ENCODE measurements around the gene OLFM3.

OLFM3 gene

GRCh38 chr1:101943237-101943636 is 53.5 kb downstream of the OLFM3 start:
- DNase-seq (ENCODE audit: low spot score) = no peak

GRCh38 chr1:101942516-101943193 is 54.1 kb downstream of the OLFM3 start:
- DNase-seq (ENCODE audit: low spot score) = no peak

GRCh38 chr1:101938681-101939080 is 58.0 kb downstream of the OLFM3 start:
- DNase-seq (ENCODE audit: low spot score) = no peak

- no peak for DNase-seq (ENCODE audit: low spot score)
Observed at GRCh38 chr1:101929343-101929742, 67.4 kb downstream of the OLFM3 start.

- DNase-seq (ENCODE audit: low spot score) = no peak
Observed at GRCh38 chr1:101928829-101929228, 67.9 kb downstream of the OLFM3 start.

GRCh38 chr1:101924700-101925099 is 72.0 kb downstream of the OLFM3 start:
- no peak for DNase-seq (ENCODE audit: low spot score)

GRCh38 chr1:101920577-101920976 is 76.1 kb downstream of the OLFM3 start:
- no peak for DNase-seq (ENCODE audit: low spot score)

- DNase-seq (ENCODE audit: low spot score) = no peak
Observed at GRCh38 chr1:101918277-101918676, 78.4 kb downstream of the OLFM3 start.

GRCh38 chr1:101915597-101915996 is 81.1 kb downstream of the OLFM3 start:
- no peak for DNase-seq (ENCODE audit: low spot score)

GRCh38 chr1:101914473-101915242 is 82.1 kb downstream of the OLFM3 start:
- no peak for DNase-seq (ENCODE audit: low spot score)

GRCh38 chr1:101911894-101912293 is 84.8 kb downstream of the OLFM3 start:
- DNase-seq (ENCODE audit: low spot score) = no peak

- DNase-seq (ENCODE audit: low spot score) = no peak
Observed at GRCh38 chr1:101908980-101909379, 87.7 kb downstream of the OLFM3 start.

- no peak for DNase-seq (ENCODE audit: low spot score)
Observed at GRCh38 chr1:101907264-101907663, 89.5 kb downstream of the OLFM3 start.

GRCh38 chr1:101905283-101905835 is 91.4 kb downstream of the OLFM3 start:
- no peak for DNase-seq (ENCODE audit: low spot score)

- DNase-seq (ENCODE audit: low spot score) = no peak
Observed at GRCh38 chr1:101902199-101902598, 94.5 kb downstream of the OLFM3 start.

- DNase-seq (ENCODE audit: low spot score) = no peak
Observed at GRCh38 chr1:101898137-101898536, 98.6 kb downstream of the OLFM3 start.

- DNase-seq (ENCODE audit: low spot score) = no peak
Observed at GRCh38 chr1:101884621-101885020, 112.1 kb downstream of the OLFM3 start.

- DNase-seq (ENCODE audit: low spot score) = no peak
Observed at GRCh38 chr1:101875891-101876290, 120.8 kb downstream of the OLFM3 start.

- no peak for DNase-seq (ENCODE audit: low spot score)
Observed at GRCh38 chr1:101873672-101874071, 123.1 kb downstream of the OLFM3 start.

GRCh38 chr1:101859941-101860340 is 136.8 kb downstream of the OLFM3 start:
- no peak for DNase-seq (ENCODE audit: low spot score)

GRCh38 chr1:101854271-101854670 is 142.5 kb downstream of the OLFM3 start:
- DNase-seq (ENCODE audit: low spot score) = peak; percentile 60

GRCh38 chr1:101852936-101853335 is 143.8 kb downstream of the OLFM3 start:
- no peak for DNase-seq (ENCODE audit: low spot score)

GRCh38 chr1:101849356-101849755 is 147.4 kb downstream of the OLFM3 start:
- DNase-seq (ENCODE audit: low spot score) = no peak
